ENCODE data around the gene WFDC1.

Gene WFDC1

GRCh38 chr16:84349862-84350684, 55.4 kb downstream of the WFDC1 start:
- in situ Hi-C loops (cut with HindIII; ENCODE audit: low sequenced_read_pairs) = no loop called here

DNA sequence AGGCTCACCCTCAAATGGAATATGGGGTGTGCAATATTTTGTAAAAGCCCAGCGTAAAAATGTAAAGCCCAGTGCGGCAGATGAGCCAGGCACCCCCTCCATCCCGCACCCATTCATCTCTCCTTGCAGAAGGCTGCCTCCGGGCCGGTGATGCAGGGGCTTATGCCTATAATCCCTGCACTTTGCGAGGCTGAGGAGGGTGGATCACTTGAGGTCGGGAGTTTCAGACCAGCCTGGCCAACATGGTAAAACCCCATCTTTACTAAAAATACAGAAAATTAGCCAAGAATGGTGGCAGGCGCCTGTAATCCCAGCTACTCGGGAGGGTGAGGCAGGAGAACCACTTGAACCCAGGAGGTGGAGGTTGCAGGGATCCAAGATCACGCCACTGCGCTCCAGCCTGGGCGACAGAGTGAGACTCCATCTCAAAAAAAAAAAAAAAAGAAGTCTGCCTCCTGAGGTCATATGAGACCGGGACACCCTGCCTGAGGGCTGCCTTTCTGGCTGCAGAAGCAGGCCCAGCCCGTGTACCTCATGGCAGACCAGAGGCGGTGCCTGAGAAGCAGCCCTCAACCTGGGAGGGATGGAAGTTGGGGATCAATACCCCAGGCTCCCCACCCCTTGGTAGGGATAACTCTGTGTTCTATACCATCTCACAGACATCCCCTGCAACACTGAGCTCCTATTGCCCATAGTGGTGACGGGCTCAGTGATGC, 56.2 kb downstream of the WFDC1 start:
- in situ Hi-C loops (cut with HindIII; ENCODE audit: low sequenced_read_pairs) = no loop called here

DNA sequence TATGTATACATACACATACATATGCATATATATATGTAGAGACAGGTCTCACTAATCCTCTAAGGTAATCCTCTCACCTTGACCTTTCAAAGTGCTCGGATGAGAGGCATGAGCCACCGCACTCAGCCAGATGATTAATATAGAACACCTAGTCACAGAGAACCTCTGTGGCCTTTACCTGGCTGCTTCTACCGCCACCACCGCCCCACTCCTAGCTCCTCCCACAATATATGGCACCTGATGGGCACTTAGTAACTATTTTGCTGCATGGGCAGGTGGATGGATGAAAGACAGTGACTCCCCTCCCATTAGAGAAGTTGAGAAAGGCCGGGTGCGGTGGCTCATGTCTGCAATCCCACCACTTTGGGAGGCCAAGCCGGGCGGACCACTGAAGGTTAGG, 57.0 kb downstream of the WFDC1 start:
- in situ Hi-C loops (cut with HindIII; ENCODE audit: low sequenced_read_pairs) = no loop called here

- in situ Hi-C loops (cut with HindIII; ENCODE audit: low sequenced_read_pairs) = no loop called here
These were observed 59.6 kb downstream of the WFDC1 start for GRCh38 chr16:84354306-84354705.

DNA sequence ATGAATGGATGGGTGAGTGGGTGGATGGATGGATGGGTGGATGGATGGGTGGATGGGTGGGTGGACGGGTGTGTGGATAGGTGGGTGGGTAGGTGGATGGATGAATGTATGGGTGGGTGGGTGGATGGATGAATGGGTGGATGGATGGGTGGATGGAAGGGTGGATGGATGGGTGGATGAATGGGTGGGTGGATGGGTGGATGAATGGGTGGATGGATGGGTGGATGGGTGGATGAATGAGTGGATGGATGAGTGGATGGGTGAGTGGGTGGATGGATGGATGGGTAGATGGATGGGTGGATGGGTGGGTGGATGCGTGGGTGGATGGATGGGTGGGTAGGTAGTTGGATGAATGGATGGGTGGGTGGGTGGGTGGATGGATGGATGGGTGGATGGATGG, 60.5 kb downstream of the WFDC1 start:
- in situ Hi-C loops (cut with HindIII; ENCODE audit: low sequenced_read_pairs) = no loop called here

DNA sequence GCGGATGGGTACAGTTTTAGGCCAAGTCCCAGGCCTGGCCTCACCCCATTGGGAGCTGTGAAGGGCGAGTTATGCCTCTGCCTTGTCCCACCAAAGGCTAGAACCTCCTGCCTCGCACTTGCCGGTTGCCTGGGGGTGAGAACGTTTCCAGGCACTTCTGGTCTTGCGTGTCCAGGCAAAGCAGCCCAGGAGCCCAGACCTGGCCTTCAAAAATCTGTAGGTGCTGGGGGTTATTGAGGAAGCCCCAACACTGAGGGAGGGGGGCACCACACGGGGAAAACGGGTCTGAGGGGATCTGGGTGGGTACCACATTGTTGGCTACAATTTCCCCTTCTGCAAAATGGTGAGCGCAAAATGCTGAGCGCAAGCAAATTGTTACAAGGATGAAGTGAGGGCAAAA, 61.5 kb downstream of the WFDC1 start:
- in situ Hi-C loops (cut with HindIII; ENCODE audit: low sequenced_read_pairs) = no loop called here

DNA sequence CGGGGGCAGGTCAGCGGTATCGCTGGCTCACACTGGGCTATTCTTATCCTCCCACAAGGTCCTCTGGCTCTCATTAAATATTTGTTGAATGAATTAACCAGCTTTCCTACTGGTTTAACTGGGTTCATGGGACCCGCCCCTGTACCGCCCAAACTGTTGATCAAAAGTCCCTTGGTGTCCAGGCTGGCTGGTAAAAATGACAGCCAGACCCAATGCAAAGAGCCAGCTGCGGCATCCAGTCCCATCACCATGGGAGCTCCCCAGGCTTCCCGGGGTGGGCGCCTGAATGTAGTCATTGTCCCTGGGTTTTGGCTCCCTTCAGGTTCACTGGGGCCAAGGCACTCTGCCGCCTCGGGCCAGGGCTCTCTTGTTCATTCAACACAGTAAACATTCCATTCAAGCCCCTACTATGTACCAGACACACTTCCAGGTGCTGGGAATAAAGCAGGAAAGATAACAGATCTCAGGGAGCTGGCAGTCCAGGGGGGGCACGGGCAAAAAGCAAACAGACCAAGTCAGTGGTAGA, 62.0 kb downstream of the WFDC1 start:
- in situ Hi-C loops (cut with HindIII; ENCODE audit: low sequenced_read_pairs) = no loop called here

DNA sequence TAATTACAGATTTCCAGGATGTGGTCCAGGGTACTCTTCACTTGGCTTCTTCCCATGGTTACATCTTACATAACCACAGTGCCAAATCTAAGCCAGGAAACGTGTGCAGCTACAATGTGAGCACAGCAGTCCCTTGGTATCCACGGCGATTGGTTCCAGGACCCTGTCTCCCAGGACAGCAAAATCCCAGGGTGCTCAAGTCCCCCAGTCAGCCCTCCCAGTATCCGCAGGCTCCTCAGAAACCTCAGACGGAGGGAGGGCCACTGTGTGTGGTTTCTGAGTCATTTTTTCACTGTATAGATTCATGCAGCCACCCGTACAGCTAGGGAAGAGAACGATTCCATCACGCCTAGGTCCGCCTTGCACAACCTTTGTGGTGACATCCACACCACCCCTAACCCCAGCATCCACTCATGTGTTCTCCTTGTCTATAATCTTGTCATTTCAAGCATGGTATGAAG, 62.5 kb downstream of the WFDC1 start:
- in situ Hi-C loops (cut with HindIII; ENCODE audit: low sequenced_read_pairs) = no loop called here

- in situ Hi-C loops (cut with HindIII; ENCODE audit: low sequenced_read_pairs) = no loop called here
These were observed 64.1 kb downstream of the WFDC1 start for GRCh38 chr16:84358601-84359295.

- in situ Hi-C loops (cut with HindIII; ENCODE audit: low sequenced_read_pairs) = no loop called here
These were observed 64.6 kb downstream of the WFDC1 start for GRCh38 chr16:84359326-84359725.

GRCh38 chr16:84360170-84360569, 65.5 kb downstream of the WFDC1 start:
- in situ Hi-C loops (cut with HindIII; ENCODE audit: low sequenced_read_pairs) = no loop called here

DNA sequence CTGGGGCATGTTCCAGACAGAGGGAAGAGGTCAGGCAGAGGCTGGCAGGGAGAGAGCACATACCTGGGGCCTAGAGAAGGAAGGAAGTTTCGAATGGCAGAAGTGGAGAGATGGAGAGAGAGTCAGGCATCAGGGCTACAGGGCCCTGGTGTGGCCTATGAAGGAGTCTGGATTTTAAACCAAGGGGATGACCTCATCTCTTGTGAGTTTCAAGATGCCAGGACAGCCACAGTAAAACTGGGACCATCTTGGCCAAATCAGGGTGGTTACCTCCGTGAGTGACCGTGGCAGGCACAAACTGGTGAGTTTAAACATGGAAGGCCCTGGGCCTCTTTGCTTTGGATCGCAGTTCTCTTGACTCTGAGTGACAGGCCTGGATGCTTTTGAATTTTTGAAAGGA, 66.1 kb downstream of the WFDC1 start:
- in situ Hi-C loops (cut with HindIII; ENCODE audit: low sequenced_read_pairs) = no loop called here

- in situ Hi-C loops (cut with HindIII; ENCODE audit: low sequenced_read_pairs) = no loop called here
These were observed 66.9 kb downstream of the WFDC1 start for GRCh38 chr16:84361546-84361945.

- in situ Hi-C loops (cut with HindIII; ENCODE audit: low sequenced_read_pairs) = no loop called here
These were observed 67.8 kb downstream of the WFDC1 start for GRCh38 chr16:84362471-84362941.

GRCh38 chr16:84366208-84366607, 71.5 kb downstream of the WFDC1 start:
- in situ Hi-C loops (cut with HindIII; ENCODE audit: low sequenced_read_pairs) = no loop called here

DNA sequence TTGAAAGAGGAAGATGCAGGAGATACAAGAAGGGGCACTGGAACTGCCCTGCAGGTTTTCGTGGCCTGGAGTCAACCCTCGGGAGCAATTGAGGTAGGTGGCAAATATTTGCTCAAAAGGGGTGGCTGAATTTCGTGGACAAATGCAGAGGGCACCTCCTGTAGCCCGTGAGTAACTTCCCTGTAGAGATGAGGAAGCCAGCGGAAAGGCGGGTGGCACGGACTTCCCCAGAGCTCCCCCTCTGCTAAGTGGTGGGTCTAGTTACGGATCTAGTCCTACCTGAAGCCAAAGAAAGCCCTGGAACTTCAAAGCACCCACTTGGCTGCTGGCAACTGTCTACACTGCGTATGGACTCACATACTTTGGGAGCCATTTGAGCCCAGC, 72.6 kb downstream of the WFDC1 start:
- in situ Hi-C loops (cut with HindIII; ENCODE audit: low sequenced_read_pairs) = no loop called here

GRCh38 chr16:84367750-84368307, 73.2 kb downstream of the WFDC1 start:
- in situ Hi-C loops (cut with HindIII; ENCODE audit: low sequenced_read_pairs) = no loop called here

DNA sequence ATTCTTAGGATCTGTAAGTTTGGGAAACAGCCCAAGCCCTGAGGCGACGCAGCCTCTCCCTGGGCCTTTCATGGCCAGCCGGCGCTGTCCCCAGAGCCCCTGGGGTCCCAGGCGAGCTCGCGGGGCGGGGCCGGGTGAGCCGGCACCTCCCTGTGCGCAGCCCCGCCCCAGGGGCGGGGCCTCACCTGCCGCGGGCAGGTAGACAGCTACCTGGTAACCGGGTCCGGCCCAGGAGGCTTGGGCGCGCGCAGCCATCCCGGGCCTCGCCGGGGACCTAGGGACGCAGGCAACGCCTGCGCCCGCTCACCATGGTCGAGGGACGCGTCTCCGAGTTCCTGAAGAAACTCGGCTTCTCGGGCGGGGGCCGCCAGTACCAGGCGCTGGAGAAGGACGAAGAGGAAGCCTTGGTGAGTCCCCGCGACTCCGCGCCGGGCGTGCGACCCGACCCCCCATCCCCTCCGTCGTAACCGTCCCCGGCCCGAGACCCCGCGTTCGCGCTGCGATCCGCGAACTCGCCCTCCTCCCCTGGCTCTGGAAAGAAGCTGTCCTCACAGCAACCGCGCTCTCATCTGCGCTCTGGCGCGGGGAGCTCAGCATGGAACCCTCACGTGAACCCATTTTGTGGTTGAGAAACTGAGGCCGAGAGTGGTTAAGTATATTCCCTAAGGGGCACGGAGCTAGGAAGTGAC, 73.8 kb downstream of the WFDC1 start, which contains the start of gene ATP2C2:
Gene ATP2C2 (plus strand): TSS at position 231 of the 689 bp plus-strand sequence. CDS start 78 bp downstream, at position 309.
- in situ Hi-C loops (cut with HindIII; ENCODE audit: low sequenced_read_pairs) = no loop called here

DNA sequence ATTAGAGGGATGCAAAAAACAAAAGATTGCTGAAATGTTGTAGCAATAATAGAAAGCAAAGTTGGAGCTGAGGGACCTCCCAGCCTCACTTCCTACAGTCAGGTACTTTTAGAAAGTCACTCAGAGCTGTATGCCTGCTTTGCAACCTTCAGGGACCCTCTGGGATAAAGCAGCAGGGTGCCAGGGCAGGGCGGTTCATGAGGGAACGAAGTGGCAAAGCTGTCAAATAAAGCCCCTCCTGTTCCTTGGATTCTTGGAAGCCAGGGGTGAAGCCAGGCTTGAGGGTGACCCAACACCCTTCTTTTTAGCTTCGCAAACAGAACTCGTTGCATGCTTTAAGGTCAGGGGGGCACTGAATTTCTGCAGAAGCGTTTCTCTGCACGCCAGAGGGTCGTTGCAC, 74.4 kb downstream of the WFDC1 start:
- in situ Hi-C loops (cut with HindIII; ENCODE audit: low sequenced_read_pairs) = no loop called here

DNA sequence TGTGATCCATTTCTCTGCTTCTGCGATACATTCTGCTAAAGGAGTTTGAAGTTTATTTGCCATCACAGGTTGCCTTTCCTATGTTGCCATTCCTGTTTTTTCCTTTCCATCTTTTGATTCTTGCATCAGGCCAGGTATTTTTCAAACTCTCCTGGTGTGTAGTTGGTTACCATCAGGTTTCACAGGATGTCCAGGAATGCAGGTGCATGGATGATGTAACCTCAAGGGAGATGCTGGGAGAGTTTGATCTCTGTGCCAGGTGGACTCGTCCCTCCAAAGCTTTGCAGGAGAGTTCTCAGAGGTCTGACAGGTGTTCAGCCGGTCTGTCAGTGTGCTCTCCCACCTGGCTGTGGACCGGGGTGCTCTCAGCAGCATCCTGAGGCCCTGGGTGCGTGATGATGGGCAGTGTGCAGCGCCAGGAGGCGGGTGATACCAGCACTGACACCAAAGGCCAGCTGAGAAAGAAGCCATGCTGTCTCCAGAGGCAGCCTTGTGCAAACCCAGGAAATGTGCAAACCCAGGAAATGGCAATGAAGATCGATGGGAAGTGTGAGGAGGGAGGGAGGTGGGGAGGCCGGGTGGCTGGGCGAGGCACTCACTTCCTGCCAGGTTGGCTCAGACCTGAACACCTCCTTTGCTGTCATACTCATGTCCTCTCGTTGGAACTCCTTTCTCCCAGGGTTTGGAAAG, 75.4 kb downstream of the WFDC1 start:
- in situ Hi-C loops (cut with HindIII; ENCODE audit: low sequenced_read_pairs) = loop anchor here (5.0 kb wide), 1 partner anchor 42 kb away; no protein-coding TSS in a partner anchor

Measured in DLD1 (cell line).